HG03060 (cell line): ENCODE data around the gene BAG2.

Source experiments
- ATAC-seq: cut with Tn5 transposase; IDR thresholded peaks from one replicate; pipeline ENCODE4 v1.9.1; 2021; ENCODE audit warnings: low read depth, moderate number of reproducible peaks; ENCODE audit not compliant: unreplicated experiment

The BAG2 gene

DNA sequence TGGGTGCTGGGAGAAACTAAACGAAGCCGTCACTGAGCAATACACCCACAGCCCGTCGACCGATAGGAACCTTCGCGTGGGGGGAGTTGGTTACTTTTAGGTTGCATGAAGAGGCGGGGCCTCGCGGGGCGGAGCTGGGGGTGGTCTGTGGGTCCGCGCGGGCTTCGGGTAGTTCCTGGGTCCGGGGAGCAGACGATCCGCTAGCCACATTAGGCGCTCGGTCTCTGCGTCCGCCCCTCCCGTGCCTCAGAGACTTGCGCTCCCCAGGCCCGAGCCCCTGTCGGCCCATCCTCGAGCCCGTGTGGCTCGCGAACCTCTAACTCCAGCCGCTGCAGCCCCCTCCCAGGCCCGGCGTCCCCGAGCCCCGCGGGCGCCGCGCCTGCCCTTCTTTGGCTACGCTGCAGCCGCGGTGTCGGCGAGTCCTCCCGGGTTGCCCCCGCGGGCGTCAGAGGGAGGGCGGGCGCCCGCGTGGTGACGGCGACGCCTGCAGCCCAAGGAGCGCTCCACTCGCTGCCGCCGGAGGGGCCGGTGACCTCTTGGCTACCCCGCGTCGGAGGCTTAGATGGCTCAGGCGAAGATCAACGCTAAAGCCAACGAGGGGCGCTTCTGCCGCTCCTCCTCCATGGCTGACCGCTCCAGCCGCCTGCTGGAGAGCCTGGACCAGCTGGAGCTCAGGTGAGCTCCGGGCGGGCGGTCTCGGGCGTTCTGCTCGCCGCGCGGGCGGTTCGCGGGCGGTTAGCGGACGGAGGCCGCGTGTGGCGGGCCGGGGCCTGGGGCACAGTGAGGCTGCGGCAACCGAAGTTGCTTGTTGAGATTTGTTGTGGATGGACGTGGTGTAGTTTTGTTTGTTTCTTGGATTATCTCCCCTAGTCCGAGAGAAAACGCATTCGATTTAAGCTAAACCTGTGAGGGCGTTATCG lies at the start of gene BAG2:
Gene BAG2, plus strand, starts transcription at position 191 of the 920 bp plus-strand sequence. Its CDS starts 372 bp downstream, at position 563.
- ATAC-seq = peak; percentile 72

DNA sequence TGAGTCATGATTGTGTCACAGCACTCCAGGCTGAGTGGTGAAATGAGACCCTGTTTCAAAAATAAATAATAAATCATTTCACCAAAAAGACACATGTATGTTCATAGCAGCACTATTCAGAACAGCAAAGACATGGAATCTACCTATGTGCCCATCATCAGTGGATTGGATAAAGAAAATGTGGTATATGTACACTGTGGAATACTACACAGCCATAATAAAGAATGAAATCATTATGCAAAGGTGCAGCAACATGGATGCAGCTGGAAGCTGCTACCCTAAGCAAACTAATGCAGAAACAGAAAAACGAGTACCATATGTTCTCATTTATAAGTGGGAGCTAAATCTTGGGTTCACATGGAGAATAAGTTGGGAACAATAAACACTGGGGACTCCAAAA lies 49.0 kb upstream of the BAG2 start:
- no peak for ATAC-seq

DNA sequence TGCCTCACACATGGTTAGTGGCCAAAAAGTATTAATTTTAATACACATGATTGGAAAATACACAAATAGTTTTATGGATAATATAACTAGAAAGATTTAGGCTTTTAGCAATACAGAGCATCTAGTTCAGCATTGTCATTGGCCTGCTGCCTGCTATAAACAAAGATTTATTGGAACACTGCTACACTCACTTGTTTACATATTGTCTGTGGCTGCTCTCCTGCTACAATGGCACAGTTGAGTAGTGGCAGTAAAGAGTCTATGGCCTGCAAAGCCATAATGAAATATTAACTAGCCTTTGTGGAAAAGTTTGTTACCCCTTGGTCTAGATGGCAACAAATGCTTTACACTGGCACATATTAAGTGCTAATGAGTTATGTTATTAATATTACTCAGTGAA lies 44.4 kb upstream of the BAG2 start:
- ATAC-seq = no peak

DNA sequence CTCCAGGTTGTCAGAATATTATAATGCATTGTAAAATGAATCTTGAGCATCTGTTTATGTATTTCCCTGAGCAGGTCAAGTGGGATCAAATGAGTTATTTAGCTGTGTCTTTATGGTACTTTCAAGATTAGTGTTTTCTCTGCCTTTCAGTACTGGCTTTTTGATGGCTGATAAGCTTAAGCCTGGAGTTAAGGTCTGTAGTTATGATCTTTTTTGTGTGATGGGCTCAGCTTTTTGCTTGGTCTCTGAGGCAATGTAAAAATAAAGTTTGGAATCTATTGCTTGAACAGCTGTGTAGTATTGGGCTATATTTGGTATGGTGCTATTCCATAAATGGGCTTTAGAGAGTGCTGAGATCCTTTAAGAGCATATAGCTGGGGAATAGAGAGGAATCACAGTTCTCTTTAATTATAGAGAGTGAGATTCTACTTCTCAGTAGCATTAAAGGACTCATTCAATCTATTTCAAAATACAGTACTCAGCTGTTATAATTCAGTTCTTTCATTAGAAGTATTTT lies 41.4 kb upstream of the BAG2 start:
- ATAC-seq = no peak

DNA sequence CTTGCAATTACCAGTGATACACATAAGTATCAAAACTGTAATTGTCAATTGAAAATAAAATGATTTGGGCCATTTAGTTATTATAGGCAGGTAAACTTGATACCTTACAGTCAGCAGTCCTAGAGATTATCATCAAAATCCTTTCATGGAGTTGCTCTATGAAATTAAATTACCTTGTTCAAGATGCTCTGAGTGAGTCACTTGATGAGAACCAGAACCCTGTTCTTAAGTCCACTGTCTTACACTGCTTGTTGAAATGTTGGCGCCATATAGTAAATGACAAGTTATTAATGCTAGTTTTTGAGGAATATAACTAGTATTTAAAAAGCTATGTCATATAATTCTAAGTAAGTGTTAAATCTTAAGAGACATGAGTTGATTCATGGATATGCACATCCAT lies 37.2 kb upstream of the BAG2 start:
- no peak for ATAC-seq

DNA sequence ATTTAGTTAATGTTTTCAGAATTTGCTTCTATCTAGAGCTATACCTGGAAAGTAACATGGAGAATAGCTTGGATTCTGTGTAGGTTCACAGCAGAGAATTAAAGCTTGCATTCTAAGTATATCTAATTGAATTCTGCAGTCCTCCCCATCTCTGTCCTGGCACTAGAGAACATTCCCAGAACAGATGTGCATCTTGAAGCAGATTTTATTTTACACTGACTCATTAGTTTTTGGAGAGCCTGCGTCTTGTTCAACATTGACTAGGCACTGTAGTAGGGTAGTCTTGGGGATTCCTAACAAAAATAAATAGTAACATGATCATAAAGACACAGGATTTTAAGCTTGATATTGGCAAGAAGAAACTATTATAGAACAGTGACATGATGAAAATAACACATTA lies 36.2 kb upstream of the BAG2 start:
- no peak for ATAC-seq

DNA sequence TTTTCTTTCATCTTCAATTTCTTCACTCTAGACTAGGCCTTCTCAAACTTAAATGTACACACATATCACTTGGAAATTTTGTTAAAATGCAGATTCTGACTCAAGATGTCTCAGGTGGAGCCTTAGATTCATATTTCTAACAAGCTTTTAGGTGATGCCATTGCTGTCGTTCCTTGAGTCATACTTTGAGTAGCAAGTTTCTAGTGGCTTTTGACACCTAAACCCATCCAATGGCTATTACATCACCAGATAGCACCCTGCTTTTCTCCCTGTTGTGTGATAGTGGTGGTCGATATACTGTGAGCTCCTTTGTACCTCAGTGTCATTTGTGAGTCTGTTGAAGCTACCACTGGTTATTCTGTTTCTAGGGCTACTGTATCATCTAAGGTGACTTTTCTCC lies 34.8 kb upstream of the BAG2 start:
- ATAC-seq = no peak

DNA sequence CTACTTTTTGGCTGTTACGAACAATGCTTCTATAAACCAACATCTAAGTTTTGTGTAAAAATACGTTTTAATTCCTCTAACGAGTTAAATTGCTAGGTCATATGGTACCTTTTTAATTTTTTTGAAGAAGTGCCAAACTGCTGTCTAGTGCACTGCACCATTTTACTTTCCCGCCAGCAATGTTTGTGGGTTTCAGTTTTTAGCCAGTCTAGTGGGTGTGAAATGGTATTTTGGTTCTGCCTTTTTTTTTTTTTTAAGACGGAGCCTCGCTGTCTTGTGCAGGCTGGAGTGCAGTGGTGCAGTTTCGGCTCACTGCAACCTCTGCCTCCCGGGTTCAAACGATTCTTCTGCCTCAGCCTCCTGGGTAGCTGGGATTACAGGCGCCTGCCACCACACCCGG lies 34.1 kb upstream of the BAG2 start:
- ATAC-seq = no peak

DNA sequence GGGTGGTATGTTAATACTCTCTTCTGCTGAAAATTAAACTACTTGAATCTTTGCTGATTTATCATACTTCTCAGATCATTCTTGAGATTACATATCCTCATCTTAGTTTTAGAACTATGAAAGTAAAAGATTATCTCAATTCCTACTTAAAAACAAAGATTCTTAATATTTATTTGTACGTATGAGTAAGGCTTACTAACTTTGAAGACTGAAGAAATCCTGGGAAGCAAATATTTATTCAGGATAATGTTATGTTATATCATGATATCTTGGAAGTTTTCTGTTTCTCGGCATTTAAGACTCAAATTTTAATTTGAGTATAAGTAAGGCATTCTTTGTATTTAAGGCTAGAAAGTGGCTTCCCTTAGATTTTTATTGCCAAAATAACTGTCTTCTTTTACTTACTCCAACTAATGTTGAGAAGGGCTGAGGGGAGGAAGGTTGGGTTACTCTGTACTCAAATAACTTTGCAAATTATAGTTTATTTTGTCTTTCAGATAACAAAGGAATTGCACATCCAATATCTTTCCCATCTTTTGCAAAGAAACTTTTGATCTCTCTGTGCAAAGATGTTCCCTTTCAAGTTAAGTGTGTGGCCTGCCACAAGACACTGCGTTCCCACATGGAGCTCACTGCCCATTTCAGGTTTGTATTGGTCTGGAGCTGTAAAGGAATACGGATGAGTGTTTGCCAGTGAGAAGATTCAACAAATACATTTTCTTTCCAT lies 30.5 kb upstream of the BAG2 start:
- no peak for ATAC-seq

DNA sequence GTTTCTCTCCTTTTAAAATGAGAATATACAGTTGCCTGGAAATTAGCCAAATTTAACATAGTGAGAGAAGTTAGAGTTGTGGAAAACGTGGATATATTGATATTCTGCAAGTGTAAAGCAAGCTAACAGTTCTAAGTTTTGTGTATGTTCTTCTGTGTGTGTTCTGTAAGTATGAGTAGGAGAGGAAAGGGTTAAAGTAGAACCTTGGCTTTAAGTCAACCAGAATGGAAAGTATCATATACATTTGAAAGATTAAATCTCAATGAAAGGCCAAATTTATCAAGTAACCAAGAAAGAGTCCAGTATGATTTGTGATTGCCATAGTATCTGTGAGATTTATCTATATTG lies 30.0 kb upstream of the BAG2 start:
- ATAC-seq = no peak

DNA sequence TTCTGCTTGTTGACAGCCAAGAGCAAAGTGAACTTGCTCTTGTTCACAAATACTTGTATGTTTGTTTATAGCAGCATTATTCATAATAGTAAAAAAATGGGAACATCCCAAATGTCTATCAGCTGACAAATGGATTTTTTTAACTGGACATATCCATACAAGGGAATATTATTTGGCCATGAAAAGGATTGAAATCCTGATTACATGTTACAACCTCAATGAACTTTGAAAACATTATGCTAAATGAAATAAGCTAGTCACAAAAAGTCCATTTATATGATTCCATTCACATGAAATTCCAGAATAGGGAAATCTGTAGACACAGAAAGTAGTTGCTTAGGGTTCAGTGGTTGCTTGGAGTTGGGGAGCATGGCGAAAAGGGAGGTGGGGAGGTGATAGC lies 28.4 kb upstream of the BAG2 start:
- no peak for ATAC-seq

DNA sequence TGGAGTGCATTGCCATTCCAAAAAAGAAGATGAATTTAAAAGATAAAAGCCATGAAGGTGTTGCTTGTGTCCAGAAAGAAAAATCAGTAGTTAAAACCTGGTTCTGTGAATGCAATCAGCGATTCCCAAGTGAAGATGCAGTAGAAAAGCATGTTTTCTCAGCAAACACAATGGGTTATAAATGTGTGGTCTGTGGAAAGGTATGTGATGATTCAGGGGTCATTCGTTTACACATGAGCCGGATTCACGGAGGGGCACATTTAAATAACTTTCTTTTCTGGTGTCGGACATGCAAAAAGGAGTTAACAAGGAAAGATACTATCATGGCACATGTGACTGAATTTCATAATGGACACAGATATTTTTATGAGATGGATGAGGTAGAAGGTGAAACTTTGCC lies 24.7 kb upstream of the BAG2 start:
- ATAC-seq = no peak

DNA sequence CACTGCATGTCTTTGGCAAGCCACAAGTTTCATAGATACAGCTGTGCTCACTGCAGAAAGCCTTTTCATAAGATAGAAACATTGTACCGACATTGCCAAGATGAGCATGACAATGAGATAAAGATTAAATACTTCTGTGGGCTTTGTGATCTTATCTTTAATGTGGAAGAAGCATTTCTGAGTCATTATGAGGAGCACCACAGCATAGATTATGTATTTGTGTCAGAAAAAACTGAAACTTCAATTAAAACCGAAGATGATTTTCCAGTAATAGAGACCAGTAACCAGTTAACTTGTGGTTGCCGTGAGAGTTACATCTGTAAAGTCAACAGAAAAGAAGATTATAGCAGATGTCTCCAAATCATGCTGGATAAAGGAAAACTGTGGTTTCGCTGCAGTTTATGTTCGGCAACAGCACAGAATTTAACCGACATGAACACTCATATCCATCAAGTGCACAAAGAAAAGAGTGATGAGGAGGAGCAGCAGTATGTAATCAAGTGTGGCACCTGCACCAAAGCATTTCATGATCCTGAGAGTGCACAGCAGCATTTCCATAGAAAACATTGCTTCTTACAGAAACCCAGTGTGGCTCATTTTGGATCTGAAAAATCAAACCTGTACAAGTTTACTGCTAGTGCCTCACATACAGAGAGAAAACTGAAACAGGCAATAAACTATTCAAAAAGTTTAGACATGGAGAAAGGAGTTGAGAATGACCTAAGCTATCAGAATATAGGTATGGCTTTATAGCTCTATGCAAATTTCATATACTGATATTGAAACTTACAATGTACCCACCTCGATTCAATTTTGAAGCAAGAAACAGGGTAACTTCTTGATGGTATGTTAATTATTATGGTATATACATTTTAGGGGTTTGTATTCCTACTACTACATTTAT lies 23.9 kb upstream of the BAG2 start:
- ATAC-seq = no peak

DNA sequence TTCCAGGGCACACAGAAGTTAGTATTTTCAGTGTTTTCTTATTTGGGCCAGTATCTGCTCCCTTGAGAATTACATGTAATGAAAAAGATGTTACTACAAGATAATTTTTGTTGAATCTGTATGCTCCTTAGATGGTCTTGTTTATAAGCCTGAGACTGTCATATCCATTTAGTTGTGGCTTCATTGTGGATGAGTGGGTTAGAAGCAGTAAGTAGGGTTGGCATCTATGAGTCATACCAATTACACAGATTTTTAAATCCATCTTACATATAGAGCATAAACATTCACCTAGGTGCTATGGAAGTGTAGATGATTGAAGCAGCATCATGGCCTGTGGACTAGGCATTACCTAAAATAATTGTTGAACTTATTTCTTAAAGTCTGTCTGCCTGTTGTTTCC lies 13.5 kb upstream of the BAG2 start:
- ATAC-seq = no peak

DNA sequence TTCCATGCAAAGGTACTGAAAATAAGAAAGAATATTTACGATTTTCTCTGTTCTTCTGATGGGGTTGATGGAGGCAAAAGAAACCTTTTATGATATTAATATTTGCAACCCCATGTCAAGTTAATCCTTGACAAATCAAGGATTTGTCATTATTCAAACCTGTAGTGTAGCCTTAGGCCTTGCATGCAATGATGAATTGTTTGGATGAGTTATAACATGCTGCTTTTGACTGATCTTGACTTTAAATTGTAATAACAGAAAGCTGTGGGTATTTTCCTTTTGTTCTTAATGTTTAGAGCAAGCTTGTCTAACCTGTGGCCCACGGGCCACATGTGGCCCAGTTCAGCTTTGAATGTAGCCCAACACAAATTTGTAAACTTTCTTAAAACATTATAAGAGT lies 13.0 kb upstream of the BAG2 start:
- ATAC-seq = no peak

DNA sequence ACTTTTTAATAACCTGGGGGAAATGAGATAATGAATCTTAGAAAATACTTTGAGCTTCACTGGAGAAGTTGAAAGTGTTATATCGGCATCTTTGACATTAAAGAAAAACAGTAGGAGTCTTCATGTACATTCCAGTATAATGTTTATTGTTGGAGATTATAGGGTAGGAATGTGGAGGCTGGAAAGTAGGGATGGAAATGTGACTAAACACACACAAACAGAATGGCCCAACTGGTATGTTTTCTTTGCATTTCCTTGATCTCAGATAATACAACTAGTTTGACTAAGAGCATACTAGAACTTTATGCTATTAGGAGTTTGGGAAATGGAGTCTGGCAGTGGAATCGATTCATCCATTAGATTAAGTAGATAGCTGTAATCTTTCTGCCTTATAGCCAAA lies 10.1 kb upstream of the BAG2 start:
- no peak for ATAC-seq

DNA sequence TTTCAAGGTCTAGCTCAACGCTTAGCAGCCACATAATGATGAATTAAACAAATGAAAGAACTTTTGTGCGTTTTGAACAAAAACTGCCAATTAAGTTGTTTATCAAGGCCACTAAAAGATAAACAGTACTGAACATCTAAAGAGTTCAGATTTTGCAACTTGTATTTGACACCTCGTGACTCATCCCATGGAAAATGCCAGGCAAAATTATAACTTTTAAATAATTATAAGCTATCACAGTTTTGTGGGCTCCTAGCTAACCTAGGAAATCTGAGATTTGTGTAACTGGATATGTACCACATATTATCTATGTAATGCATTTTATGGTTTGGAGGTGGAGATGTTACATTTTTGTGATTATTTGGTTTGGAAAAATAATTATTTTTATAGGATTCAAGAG lies 9.6 kb upstream of the BAG2 start:
- no peak for ATAC-seq

DNA sequence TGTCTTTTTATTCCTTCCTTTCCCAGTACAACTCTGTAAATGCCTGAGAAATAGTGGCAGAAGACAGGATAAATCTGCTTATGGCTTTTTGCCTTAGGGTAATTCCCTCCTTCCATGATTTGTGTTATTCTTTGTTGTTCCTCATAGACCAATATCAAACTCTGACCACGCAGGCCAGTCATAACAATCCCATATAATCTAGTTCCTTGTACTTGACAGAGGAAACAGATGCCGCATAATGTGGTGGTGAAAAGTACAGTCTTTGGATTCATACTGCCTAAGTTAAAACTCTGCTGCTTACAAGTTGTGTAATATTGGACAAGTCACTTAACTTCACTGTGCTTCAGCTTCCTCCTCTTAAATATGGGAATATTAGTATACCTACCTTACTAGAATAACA lies 8.2 kb upstream of the BAG2 start:
- ATAC-seq = no peak

DNA sequence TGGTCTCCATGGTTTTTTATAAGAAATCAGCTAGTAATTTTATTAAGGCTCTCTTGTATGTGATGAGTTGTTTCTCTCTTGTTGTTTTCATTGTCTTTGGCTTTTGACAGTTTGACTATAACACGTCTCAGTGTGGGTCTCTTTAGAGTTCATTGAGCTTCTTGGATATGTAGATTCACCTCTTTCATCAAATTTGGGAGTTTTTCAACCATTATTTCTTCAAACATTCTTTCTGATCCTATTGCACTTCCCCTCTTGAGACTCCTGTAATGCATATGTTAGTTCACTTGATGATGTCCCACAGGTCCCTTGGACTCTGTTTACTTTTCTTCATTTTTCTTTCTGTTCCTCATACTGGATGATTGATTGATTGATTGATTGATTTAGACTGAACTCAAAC lies 7.0 kb upstream of the BAG2 start:
- ATAC-seq = no peak

DNA sequence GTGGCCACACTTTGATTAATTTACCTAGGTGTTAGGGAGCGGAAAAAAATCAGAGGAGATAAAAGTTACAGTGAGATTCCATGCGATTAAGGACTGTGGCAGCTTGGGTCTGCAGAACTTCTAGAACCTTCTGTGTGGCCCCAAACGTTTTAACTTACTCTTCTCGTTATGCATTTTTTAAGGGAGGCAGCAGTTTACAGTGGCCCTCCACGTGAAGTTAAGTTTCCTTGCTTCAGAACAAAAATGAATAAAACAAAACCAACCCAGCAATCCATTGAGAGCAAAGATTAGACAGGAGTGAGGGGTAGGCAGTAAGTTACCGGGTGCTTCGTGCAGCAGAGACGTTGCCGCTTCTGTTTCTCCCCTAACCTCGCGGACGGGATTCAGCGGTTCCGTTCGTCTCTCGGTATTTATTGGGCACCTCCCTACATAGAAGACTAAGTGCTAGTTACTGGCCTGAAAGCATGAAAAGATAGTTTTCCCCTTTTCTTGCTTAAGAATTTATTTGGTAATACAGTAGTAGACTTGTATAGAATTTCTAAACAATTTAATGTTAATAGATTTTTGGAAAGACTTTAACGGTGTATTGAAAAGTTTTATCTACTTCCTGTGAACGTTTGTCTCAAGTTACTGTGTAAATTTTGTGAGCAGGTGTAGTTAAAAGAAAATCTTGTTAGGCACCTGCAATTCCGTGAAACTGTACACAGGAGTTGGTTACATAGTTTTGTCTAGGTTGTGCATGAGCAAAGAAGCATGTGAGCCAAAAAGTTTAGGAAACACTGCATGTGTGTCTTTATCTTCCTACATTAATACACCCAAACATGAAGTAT lies 1.1 kb downstream of the BAG2 start:
- no peak for ATAC-seq
